ENCODE measurements around the gene CHN2.
A peak's percentile ranks its signal among the peaks of the same experiment; 100 is the strongest.

CHN2 gene

GRCh38 chr7:29281782-29282541 is 87.4 kb downstream of the CHN2 start:
- DNase-seq (ENCODE audit: low spot score) = no peak
- Mint-ChIP-seq H3K9me3 (no peaks in the 10 kb centered on the region), H3K4me3 (no peak overlapping the region), H3K27me3 (ENCODE audit: low read depth) (peaks cover 42% of the 10 kb centered on the region), H3K27ac (no peak overlapping the region), H3K36me3 (ENCODE audit: low read depth) (no peaks in the 10 kb centered on the region), H3K4me1 (ENCODE audit: low read depth) (peaks cover 37% of the 10 kb centered on the region)

GRCh38 chr7:29282819-29283414 is 88.3 kb downstream of the CHN2 start:
- H3K4me1 Mint-ChIP-seq (ENCODE audit: low read depth) = peaks cover 33% of the 10 kb centered on the region
- no peak for DNase-seq (ENCODE audit: low spot score)
- peaks cover 49% of the 10 kb centered on the region for H3K27me3 Mint-ChIP-seq (ENCODE audit: low read depth)
- no peaks in the 10 kb centered on the region for H3K9me3 Mint-ChIP-seq
- no peak overlapping the region for H3K4me3 Mint-ChIP-seq
- H3K36me3 Mint-ChIP-seq (ENCODE audit: low read depth) = no peaks in the 10 kb centered on the region
- no peak overlapping the region for H3K27ac Mint-ChIP-seq

DNA sequence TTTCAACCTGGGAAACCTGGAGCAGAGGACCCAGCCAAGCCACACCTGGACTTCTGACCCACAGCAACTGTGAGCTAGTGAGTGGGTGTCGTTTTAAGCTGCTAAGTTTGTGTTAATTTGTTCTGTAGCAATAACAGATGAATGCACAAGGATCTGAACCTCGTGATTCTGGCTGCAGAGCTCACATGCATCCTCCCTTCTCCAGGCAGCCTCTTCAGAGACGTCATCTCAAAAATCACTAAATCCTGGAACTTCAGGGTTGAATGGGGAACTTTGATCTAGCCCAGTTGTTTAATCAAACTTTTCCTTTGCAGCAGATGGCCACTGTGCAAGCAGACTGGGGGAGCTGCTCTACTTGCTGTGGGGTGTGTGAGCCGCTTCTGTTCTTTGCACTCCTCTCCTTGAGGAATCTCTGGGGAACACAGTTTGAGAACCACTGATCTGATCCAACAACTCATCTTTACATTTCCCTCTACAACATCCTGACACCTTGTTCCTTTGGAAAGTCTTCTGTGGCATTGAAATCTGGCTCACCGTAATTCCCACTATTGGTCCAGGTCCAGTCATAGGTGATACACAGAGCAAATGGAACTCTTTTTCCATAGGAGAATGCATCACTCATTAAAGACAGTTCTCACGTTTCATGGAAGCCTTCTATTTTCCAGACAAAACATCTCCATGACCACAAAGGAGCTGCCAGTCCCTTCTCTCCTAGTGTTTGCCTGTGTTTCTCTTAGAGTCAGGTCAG is 90.3 kb downstream of the CHN2 start:
- H3K36me3 Mint-ChIP-seq (ENCODE audit: low read depth) = no peaks in the 10 kb centered on the region
- H3K4me3 Mint-ChIP-seq = peak overlapping the region; percentile 45
- H3K4me1 Mint-ChIP-seq (ENCODE audit: low read depth) = peaks cover 40% of the 10 kb centered on the region
- peaks cover 49% of the 10 kb centered on the region for H3K27me3 Mint-ChIP-seq (ENCODE audit: low read depth)
- H3K9me3 Mint-ChIP-seq = no peaks in the 10 kb centered on the region
- DNase-seq (ENCODE audit: low spot score) = no peak
- H3K27ac Mint-ChIP-seq = peak overlapping the region; percentile 19

DNA sequence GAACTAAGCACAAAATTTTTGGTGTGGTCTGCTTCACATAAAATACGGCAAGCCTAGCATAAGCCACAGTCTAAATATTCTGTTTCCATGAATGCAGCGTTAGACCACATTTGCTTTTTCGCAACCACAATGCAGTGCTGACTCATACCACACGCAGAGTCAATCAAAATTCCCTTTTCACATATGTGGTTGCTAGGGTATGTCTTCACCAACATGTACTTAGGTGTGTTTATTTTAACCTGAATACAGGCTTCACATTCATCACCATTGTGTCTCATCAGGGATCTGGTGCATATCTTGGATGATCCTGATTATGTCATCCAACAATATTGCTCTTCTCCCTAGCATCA is 90.8 kb downstream of the CHN2 start:
- peak overlapping the region; percentile 19 for H3K27ac Mint-ChIP-seq
- no peaks in the 10 kb centered on the region for H3K9me3 Mint-ChIP-seq
- H3K4me3 Mint-ChIP-seq = peak overlapping the region; percentile 45
- peaks cover 45% of the 10 kb centered on the region for H3K4me1 Mint-ChIP-seq (ENCODE audit: low read depth)
- H3K27me3 Mint-ChIP-seq (ENCODE audit: low read depth) = peaks cover 51% of the 10 kb centered on the region
- DNase-seq (ENCODE audit: low spot score) = peak; percentile 74
- H3K36me3 Mint-ChIP-seq (ENCODE audit: low read depth) = no peaks in the 10 kb centered on the region

GRCh38 chr7:29285861-29286260 is 91.3 kb downstream of the CHN2 start:
- Mint-ChIP-seq H3K9me3 (no peaks in the 10 kb centered on the region), H3K4me1 (ENCODE audit: low read depth) (peaks cover 46% of the 10 kb centered on the region), H3K27me3 (ENCODE audit: low read depth) (peaks cover 55% of the 10 kb centered on the region), H3K36me3 (ENCODE audit: low read depth) (no peaks in the 10 kb centered on the region), H3K4me3 (peak overlapping the region; percentile 45), H3K27ac (no peak overlapping the region)
- no peak for DNase-seq (ENCODE audit: low spot score)

DNA sequence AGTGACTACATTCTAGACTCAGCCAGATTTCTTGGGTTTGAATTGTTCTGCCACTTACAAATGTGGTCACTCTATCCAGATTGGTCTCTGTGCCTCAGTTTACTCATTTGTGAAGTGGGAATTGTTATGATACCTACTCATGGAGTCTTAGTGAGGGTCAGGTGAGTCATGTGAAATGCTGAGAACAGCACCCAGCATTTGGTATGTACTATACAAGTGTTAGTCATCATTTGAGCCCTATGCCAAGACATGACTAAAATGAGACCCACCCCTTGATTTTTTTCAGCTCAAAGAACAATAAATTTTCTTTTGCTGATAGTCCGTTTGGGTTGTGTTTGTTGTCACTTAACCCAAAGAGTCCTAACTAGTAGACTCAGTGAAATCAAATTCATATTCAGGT is 92.8 kb downstream of the CHN2 start:
- DNase-seq (ENCODE audit: low spot score) = no peak
- Mint-ChIP-seq H3K9me3 (no peaks in the 10 kb centered on the region), H3K36me3 (ENCODE audit: low read depth) (no peaks in the 10 kb centered on the region), H3K4me1 (ENCODE audit: low read depth) (peaks cover 45% of the 10 kb centered on the region), H3K4me3 (no peak overlapping the region), H3K27ac (no peak overlapping the region), H3K27me3 (ENCODE audit: low read depth) (peaks cover 50% of the 10 kb centered on the region)

DNA sequence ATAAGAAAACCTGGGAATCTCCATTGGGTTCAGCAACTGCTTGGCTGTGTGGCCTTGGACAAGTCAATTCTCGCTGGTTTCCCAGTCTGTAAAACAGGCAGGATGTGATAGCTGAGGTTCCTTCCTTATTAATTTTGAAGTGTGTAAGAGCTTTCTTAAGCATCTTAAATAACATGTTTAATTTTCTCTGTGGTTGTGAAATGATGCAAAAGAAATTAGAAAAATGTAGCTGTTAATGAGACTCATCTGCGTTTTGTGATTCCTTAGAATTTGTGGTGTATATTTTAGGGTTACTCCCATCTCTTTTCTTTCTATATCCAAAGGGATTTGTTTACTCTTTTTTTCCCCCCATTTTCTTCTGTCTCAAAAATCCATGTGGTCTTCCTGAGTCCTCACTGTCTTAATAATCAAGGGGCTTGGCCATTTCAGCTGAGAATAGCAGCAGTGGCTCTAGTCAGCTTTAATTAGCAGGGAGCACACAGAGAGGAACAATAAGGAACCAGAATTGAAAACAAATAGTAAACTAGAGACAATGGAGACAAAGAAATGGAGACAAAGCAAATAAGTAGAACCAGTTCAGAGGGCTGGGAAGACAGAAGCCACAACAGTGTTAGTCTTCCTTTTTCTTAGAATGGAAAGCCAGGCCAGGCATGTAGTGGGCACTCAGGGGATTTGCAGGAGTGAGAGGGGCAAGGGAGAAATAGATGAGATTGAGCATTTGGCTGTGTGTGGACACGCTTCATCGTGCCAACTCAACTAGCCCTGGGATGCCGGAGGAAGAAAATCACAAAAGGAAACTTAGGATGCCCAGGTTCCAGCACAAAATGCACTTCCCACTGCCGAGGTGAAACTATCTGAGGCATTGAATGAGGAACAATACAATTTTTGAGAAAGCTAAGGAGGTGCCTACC is 93.9 kb downstream of the CHN2 start:
- H3K9me3 Mint-ChIP-seq = no peaks in the 10 kb centered on the region
- H3K27me3 Mint-ChIP-seq (ENCODE audit: low read depth) = peaks cover 54% of the 10 kb centered on the region
- no peak for DNase-seq (ENCODE audit: low spot score)
- H3K36me3 Mint-ChIP-seq (ENCODE audit: low read depth) = no peaks in the 10 kb centered on the region
- H3K4me3 Mint-ChIP-seq = no peak overlapping the region
- peaks cover 45% of the 10 kb centered on the region for H3K4me1 Mint-ChIP-seq (ENCODE audit: low read depth)
- no peak overlapping the region for H3K27ac Mint-ChIP-seq

DNA sequence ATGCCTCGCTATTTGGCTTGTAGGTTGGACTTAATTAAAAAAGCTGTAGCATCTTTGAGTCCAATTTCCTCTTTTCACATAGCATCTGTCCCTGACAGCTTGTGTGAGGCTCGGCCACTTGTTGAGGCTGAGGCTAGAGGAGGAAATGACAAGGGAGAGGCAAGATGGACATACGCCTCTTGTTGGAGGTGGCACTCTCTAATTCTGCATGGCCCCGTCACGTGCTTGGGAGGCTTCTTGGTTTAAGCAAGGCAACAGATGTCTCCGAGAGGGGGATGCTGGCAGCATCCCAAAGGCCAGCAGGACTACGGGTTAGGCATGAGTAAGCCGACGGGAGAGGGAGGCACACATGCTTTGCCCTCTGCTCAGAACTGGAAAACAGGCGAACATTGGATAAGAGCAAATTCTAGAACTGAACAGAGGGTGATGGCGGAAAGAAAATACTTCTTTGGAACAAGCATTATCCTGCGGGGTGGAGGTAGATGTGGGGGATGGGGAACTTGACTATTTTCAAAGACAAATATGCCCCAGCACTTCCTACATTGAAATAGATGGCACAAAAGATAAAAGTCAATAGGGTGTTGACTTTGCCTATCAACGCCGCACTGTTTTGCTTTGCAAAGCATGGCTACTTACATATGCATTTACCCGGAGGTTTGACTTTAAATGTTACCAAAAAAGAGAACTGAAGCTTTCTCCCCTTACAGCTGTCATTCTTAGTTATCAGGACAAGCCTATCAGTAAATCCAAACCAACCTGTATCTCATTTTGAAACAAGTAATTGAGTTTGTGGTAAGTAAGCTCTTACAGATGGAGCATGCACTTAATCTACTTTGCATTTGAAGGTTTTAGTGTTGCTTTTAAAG is 94.8 kb downstream of the CHN2 start:
- no peak for DNase-seq (ENCODE audit: low spot score)
- Mint-ChIP-seq H3K36me3 (ENCODE audit: low read depth) (no peaks in the 10 kb centered on the region), H3K27ac (no peak overlapping the region), H3K4me3 (peak overlapping the region; percentile 45), H3K27me3 (ENCODE audit: low read depth) (peaks cover 60% of the 10 kb centered on the region), H3K4me1 (ENCODE audit: low read depth) (peaks cover 45% of the 10 kb centered on the region), H3K9me3 (no peaks in the 10 kb centered on the region)

DNA sequence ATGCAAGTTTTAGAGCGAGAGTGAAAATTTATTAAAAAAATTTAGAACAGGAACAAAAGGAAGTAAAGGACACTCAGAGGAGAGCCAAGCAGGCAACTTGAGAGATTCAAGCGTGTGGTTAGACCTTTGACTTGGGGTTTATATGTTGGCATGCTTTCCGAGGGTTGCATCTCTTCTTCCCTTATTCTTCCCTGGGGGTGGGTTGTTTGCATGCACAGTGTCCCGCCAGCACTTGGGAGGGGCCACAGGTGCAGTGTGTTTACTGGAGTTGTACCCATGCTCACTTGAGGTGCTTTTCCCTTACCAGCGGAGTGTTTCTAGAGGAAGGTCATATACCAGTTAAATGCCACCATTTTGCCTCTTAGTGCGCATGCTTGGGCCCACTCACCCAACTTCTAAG is 96.3 kb downstream of the CHN2 start:
- H3K4me3 Mint-ChIP-seq = no peak overlapping the region
- peaks cover 57% of the 10 kb centered on the region for H3K27me3 Mint-ChIP-seq (ENCODE audit: low read depth)
- no peak overlapping the region for H3K27ac Mint-ChIP-seq
- peaks cover 34% of the 10 kb centered on the region for H3K4me1 Mint-ChIP-seq (ENCODE audit: low read depth)
- no peak for DNase-seq (ENCODE audit: low spot score)
- H3K36me3 Mint-ChIP-seq (ENCODE audit: low read depth) = no peaks in the 10 kb centered on the region
- H3K9me3 Mint-ChIP-seq = no peaks in the 10 kb centered on the region

DNA sequence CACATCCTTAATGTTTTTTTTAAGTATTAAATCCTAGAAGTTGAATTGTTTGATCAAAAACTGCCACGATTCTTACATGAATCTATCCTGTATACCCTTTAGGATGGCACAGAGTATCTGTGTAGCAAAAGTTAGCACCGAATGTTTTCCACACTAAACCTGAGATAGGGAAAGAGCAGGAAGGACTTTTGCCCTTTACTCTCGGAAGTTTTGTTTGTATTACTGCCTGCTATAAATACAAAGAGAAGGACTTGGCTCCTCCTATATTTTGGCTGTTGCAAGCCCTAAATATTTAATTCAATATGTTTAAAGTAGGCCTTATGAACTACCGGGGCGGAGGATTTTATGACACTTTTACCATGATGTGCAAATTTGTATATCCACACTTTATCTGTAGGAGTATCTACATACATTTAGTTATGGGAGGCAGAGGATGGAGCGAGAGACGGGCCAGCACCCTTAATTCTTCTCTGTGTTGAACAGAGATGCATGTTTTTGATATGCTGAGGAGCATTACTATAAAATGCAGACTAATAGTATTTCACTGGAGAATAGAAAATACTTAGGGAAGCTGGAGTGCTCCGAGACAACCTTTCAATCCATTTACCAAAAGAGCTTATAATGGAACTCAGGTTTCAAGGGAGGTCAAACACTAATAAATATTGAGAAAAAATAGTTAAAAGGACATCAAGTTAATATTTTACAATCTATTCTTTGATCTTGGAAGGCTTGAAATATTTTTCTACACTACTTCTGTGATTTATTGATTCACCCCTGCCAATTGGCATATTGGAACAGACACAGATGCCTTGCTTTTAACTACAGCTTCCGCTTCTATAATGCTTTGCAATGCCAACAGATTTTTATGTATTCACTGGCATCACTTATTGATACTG is 97.4 kb downstream of the CHN2 start:
- H3K27me3 Mint-ChIP-seq (ENCODE audit: low read depth) = peaks cover 52% of the 10 kb centered on the region
- no peak for DNase-seq (ENCODE audit: low spot score)
- H3K4me1 Mint-ChIP-seq (ENCODE audit: low read depth) = peaks cover 25% of the 10 kb centered on the region
- H3K9me3 Mint-ChIP-seq = no peaks in the 10 kb centered on the region
- H3K4me3 Mint-ChIP-seq = no peak overlapping the region
- H3K36me3 Mint-ChIP-seq (ENCODE audit: low read depth) = no peaks in the 10 kb centered on the region
- H3K27ac Mint-ChIP-seq = no peak overlapping the region

DNA sequence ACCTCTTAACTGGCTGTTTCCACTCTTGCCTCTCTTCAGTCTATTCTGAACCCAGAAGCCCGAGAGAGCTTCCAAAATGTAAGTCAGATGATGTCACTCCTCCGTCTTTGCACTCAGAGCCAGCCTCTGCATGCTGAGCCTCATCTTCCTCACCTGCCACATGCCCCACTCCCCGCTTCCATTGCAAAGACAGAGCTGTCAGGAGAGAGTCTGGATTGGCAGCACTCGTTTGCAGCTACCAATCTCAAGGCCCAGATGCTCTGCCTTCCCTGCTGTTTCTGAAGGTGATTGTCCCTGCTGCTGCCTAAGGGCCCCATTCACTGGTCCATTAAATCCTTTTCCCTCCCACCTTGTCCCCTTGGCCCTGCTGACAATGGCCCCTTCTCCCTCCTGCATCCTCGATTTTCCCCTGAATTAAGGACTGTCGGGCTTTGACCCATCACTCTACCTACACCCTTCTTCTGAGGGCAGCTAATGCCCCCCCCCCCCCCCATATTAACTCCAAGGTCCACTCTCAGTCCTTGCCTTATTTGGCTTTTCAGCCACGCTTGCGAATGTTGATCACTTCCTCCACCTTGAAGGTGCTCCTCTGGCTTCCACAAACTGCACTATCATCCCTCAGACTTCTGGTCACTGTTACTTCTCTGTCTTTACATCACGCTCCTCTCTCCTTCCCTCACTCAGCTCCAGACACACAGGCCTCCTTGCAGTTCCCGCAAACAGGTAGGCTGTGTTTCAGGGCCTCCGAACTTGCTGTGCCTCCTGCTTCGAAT is 98.5 kb downstream of the CHN2 start:
- peaks cover 52% of the 10 kb centered on the region for H3K27me3 Mint-ChIP-seq (ENCODE audit: low read depth)
- no peaks in the 10 kb centered on the region for H3K9me3 Mint-ChIP-seq
- no peak overlapping the region for H3K27ac Mint-ChIP-seq
- no peak overlapping the region for H3K4me3 Mint-ChIP-seq
- DNase-seq (ENCODE audit: low spot score) = no peak
- peaks cover 20% of the 10 kb centered on the region for H3K4me1 Mint-ChIP-seq (ENCODE audit: low read depth)
- H3K36me3 Mint-ChIP-seq (ENCODE audit: low read depth) = no peaks in the 10 kb centered on the region

- no peaks in the 10 kb centered on the region for H3K9me3 Mint-ChIP-seq
- no peak overlapping the region for H3K4me3 Mint-ChIP-seq
- no peak for DNase-seq (ENCODE audit: low spot score)
- no peaks in the 10 kb centered on the region for H3K4me1 Mint-ChIP-seq (ENCODE audit: low read depth)
- peaks cover 53% of the 10 kb centered on the region for H3K27me3 Mint-ChIP-seq (ENCODE audit: low read depth)
- H3K27ac Mint-ChIP-seq = no peak overlapping the region
- no peaks in the 10 kb centered on the region for H3K36me3 Mint-ChIP-seq (ENCODE audit: low read depth)
Measured at GRCh38 chr7:29296421-29296820, 101.8 kb downstream of the CHN2 start.

Measured in T-helper 2 cell treated with Interferon-gamma antibody and Interleukin-4, amounts not matched to agents 5 μg/mL and 100 μg/mL, for 36 hours (primary cell).